ENCODE results near the gene RPL29.

RPL29 gene

DNA sequence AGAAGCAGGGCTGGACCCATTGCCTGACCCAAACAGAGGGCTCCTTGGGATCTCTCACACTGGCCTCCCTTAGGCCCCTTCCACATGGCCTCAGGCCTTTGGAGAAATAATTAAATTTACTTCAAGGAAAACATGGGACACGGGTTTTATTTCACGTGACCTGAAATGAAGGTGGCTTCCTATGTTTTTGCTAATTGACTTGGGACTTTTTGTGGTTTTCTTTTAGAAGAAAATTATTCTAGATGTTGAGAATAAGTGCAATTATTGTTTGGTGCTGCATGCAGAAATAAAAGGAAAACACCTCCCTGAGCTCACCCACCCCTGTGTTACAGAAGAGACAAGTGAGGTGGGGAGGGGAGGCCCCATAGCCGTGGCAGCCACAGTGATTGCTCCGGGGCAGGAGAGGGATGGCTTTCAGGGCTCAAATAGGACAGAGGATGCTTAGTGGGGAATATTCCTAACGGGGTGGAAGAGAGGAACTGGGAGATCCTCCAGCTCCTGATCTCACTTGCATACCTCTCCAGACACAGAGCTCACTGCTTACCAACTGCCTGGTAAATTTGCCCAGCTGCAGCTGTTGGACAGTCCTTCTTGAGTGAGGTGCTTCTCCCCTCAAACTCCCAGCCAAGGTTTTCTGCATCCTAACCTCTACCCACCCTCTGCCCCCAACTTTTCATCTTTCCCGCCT lies 29.2 kb upstream of the RPL29 start:
- no peak for DNase-seq

DNA sequence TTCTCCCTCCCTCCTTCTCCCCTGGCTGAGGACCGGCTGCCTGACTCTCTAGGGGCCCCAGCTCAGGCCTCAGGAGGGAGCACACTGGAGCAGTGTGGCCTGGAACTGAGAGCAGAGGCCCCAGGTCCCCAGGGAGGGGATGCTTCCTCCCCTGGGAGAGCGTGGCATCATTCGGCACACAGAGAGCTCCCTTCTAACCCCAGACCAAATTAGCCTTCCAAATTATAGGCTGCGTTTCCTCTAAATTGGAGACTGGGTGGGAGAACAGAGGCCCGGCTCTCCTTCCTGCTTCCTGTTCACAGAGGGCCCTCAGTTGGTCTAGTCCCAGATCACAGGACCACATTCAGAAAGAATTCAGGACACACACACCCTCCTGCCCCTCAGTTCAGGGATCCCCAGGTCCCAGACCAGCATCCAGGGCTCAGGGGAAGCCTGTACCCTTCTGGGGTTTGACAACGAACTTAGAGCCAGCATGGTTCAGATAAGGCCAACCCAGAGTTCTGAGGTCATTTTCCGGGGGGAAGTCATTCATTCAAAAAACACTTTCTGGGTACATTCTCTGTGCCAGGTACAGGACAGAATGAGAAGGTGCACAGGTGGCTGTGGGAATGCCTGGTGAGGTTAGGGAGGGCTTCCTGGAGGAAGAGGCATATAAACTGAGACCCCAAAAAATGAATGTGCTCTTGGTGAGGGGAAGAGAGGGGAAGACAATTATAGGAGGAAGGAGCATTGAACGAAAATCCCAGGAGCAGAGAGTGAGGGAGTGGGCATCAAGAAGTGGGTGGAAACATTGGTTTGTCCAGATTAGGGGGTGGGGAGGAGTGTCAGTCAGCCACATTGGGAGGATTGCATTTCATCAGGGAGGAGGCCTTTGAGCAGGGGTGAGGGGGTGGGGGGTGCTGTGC lies 28.4 kb upstream of the RPL29 start:
- DNase-seq, result no peak

DNA sequence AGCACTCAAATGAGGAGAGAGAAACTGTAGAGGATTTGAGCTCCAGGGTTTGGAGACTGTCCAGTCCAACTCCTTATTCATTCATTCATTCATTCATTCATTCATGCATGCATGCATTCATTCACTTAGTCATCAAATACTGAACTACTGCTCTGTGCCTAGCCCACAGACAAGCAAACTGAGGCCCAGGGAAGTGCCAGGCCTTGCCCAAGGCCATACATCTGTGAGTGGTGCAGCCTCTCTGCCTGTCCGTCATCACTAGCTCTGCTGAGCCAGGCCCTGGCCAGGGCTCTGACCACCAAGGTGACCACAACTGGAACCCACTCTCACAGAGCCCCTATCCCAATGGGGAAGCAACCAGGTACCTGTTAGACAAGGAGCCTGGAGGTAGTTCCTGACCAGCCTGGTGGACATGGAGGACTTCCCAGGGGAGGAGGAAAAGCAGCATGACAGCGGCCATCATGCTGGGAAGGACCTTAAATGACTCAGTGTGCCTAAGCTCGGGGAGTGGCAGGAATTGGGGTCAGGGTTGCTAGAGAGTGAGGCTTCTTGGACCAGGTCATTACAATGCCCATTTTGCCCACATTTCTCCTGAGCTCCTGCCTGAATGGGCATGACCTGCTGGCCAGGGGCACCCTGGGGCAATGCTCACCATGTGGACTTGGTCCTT lies 27.5 kb upstream of the RPL29 start:
- no peak for DNase-seq

DNA sequence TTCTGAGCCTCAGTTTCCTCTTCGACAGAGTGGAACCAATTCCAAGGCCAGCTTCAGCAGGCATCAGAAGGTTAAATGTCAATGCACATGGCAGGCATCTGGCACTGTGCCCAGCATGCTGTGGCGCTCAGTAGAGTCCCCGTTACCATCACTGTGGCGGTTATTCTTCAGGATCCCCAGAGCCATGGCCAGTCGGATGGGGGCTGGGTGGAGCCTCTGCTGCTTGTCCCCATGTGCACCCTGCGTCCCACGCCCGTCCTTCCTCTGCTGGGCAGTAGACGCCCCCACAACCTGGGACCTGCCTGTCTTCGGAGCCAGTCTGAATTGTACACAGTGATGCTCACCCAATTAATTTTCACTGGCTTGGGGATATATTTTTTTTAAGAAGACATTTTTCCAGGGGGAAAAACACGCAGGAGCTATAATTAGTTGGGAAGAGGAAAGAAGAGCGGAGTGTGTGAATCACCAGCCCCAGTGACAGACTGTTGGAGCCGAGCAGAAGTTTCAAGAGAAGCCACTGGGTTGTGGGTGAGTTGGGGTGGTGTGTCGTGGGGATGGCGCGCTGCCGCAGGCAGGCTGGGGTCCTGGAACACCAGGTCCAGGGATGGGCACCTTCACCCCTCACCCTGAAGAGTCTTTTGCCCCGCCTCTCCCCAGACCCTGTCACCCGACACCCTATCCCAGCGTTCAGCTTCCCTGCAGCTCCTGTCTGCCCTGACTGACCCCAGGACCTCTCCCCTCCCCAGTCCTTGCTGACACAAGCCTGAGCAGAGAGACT lies 26.8 kb upstream of the RPL29 start:
- DNase-seq, result peak; percentile 25

DNA sequence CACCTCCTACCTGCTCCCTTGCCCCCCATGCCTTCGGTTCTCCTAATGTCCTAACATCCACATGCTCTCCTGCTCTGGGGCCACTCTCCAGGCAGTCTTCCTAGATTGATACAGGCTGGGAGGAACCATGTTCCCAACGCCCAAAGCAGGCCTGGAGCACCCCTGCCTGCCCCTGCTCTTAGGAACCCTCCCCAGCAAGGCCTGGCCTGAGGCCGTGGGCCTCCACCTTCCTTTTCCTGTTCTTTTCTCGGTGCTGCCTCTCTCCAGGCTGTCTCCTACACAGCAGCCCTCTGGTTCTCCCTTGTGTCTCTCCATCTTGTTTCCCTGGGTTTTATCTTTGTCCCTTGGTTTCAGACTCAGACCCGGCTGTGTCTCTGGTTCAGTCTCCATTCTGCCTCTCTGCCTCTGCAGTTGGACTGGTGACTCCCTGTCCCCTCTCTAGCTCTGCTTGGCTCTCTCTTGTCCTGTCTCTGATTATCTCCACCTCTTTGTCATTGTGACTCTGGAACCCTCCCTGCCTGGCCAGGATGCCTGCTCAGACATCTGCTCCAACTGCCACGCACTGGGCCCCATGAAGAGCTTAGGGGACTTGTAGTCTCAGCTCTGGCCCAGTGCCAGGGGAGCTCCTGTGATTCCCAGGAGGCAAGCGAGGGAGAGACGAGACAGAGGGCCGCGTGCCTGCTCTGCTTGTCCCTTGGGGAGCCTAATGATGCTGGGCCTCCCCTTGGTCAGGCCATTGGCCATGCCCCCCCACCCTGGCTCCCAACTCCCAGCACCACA lies 26.0 kb upstream of the RPL29 start:
- DNase-seq, result no peak

DNA sequence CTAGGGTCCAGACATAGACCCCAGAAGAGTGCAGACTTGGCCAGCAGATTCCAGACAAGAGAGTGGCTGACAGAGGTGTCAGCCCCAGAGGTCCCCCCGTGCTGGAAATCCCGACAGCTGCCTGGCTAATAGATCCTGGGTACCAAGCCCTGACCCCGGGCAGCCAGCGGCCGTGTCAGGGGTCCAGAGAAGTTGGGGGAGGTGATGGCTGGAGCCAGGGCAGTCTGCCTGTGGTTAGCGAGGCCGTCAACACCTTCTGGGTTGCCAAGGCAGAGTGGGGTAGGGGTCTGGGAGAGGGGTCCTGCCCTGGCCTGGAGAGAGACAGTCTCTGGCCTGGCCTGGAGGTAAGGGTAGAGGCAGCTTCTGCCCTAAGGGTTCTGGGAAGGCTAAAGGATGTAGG lies 25.1 kb upstream of the RPL29 start:
- no peak for DNase-seq

DNA sequence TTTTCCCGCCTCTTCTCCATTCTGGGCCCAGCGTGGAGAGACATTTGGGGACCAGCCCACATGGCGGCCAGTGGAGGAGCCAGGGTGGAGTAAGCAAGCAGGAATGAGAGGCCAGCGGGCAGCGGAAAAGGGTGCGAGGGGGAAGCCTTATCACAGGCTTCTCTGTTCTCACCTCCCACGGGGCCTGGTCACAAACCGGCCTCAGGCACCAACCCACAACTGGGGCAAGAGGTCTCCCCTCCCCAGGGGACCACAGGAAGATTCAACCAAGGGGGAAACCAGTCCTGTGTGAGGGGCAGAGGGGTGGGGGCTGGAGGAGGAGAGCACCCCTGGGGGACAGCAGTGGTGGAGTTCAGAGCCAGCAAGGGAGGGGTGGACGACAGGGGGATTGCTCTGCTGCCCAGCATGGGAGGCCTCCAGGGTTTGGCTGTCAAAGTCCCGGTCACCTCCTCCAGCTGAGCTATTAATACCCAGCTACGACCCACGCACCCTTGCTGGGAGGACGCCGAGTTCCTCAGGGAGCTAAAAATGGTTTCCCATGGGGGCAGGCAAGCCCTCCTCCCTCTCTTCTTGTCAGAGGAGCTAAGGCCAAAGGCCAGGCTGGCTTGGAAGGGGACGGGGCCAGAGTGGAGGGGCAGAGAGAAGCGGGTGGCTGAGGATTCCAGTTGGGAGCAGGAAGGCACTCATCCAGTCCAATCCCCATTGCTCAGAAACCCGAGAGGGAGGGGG lies 23.8 kb upstream of the RPL29 start:
- DNase-seq, result no peak

DNA sequence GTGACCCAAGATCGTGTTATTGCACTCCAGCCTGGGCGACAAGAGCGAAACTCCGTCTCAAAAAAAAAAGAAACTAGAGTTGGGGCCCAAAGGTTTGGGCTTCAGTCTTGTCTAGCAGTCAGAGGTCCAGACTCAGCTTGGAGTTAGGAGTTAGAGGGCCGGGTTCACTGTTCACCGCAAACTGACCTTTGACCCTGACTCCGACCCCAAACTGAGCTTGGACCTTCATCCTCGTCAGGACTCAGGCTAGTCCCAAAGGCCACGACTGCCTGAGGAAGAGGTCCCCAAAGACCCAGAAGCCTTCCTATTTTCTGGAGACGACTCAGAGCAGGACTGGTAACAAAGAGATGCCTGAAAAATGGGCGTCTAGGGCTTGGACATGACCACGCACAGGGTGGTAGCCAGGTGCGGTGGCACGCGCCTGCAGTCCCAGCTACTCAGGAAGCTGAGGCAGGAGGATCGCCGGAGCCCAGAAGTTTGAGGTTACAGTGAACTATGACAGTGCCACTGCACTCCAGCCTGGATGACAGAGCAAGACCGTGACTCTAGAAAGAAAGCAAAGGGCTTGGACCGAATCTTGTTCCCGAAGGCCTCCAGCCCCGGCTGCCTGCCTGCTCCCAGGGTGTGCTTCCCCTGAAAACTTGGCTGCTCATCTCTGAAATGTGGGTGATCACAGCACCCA lies 22.8 kb upstream of the RPL29 start:
- no peak for DNase-seq

DNA sequence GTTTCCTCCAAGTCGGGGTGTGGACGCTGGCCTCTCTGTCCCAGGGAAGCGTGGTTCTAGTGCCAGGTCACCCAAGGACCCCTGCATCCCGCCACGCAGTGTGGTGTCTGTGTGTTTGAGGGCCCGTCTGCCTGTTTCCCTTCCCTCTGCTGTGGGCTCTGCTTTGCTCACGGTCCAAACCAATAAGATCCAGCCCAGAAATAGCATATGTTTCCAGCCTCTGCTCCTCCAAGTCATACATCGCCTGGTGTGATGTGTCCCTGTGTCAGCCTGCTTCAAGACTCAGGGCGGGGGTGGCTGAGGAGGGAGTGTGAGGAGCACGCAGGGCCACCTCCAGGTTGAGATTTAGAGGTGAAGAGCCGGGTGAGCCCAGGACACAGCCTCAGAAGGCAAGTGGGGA lies 21.9 kb upstream of the RPL29 start:
- no peak for DNase-seq

DNA sequence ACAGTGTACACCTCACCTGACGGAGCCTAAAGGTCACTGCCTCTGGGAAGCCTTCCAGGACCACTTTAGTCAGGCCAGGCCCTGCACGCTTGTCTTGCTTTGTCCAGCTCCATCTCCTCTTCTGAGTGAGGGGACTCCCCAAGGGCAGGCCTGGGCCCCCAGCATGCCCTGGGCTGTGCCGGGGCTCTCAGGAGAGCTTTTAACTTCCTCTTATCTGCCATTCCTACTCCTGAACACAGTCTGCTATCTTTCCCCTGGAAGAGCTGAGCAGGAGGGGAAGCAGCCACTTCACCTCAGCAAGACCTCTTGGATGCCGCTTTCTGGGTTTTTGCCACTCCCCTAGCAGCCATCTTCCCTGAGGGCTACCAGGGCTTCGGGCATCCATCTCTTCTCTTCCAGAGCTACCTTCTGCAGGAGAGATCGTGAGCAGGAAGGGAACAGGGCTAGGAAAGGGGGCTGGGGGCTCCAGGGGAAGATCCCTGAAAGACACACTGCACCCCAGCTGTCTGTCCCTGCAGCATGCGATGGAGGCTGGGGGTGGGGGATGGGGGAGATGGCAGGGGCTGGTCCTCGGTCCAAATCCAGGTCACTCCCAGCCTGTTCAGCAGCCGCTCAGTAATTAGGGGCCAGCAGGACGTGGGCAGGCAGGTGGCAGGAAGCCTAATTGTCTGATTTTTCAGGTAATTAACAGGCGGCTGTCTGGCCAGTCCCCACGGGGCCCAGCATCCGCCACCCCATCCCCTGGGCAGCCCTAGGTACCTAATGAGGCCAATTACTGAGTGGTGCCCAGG lies 19.9 kb upstream of the RPL29 start:
- DNase-seq, result no peak

DNA sequence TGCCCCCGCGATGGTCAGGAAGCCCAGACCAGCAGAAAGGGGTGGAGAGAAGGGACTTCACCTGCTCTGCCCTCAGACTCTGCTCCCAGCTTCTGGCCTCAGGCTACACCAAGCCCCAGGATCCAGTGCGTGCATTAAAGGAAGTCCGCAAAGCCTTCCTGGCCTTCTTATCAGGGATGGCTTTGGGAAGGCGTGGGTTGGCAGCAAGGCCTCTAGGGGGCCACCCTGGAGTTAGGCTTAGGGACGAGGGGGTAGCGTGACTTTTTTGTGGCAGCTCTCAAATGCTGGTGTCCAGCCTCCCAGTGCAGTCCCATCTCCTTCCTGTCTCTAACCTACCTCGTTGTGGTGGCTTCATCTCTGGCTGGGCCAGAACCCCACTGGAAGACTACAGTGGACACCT lies 18.9 kb upstream of the RPL29 start:
- DNase-seq, result peak; percentile 62

DNA sequence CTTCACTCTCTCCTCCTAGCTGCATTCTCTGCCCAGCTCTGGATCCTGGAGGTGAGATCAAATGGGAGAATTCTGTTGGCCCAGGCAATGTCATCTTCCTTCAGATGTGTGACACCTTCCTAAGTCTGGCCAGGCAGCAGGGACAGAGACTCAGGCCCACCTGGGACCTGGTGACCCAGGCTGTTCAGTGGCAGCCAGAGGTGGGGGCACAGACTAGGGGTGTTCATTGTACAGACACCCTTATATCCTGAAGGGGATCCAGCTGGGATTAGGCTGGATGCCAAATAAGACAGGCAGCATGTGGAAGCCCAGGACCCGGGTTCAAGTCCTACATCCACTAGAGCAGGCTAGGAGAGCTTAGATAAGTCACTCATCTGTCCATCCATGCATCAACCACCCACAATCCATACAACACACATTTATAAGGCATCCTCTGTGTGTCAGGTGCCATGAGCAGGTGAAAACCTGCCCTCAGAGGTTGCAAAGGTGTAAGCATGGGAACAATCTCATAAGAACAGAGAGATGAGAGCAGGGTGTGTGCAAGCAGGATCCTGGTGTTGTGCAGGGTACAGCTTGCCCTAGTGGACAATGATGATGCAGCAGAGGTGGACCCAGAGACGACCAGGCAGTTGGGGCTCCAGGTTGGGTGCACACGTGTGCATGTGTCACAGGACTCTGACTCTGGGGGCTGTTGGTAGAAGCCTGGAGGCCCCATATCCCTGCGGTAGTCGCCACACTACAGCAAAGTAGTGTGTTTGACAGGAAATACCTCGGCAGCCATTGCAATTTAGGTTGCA lies 18.3 kb upstream of the RPL29 start:
- no peak for DNase-seq

DNA sequence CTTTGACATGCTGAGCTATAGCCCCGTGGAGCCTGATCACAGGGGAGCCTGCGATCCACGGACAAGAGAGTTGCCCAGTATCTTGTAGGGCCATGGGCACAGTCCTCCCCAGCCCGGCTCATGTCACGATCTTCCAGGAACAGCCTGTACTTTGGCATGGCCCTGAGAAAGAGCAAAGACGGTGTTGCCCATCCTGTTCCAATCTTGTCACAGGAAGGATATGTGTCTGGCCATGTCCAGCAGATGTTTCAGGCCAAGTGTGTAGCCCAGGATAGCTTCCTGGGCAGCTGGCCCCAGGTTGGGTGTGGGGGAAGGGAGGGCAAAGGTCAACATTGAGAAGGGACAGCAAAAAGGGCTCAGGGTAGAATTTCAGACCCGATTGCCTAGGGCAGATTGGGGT lies 17.0 kb upstream of the RPL29 start:
- no peak for DNase-seq

DNA sequence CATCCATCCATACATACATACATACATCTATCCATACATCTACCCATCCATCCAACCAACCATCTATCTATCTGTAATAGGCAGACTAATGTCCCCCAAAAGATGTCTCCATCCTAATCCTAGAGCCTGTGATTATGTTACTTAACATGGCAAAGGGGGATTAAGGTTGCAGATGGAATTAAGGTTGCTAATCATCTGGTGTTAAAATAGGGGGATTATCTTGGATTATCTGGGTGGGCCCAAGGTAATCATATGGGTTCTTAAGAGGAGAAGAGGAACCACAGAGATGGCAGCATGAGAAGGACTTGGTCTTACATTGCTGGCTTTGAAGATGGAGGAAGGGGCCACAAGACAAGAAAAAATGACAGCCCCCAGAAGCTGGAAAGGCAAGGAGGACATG lies 14.7 kb upstream of the RPL29 start:
- no peak for DNase-seq

DNA sequence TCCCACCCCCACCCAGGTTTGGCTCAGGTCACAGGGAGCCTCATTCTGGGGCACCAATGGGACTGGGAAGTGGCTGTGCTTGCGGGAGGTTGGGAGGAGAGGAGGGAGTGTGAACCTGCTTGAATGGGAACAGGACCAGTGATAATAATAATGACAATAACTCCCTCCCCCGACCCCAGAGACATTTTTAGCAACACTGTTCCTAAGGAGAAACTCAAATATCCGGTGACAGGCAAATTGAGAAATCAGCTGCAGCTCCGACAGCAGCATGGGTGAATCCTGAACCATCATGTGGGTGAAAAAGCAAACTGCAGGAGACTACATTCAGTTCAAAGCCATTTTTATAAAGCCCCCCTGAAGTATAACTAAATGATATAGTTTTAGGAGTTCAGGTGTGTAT lies 11.6 kb upstream of the RPL29 start:
- DNase-seq, result no peak

DNA sequence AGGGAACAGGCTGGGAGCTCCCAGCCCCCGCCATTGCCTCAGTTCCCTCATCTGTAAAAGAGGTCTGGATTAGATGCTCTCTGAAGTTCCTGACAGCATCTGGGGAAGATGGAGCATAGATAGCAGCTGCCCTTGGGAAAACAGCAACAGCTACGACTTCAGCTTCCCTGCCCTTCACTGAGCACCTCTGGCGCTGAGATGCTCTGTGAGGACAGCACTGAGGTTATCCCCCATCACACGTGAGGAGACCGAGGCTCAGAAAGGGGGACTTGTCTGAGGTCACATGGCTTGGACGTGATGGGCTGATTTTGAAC lies 11.1 kb upstream of the RPL29 start:
- DNase-seq, result no peak

DNA sequence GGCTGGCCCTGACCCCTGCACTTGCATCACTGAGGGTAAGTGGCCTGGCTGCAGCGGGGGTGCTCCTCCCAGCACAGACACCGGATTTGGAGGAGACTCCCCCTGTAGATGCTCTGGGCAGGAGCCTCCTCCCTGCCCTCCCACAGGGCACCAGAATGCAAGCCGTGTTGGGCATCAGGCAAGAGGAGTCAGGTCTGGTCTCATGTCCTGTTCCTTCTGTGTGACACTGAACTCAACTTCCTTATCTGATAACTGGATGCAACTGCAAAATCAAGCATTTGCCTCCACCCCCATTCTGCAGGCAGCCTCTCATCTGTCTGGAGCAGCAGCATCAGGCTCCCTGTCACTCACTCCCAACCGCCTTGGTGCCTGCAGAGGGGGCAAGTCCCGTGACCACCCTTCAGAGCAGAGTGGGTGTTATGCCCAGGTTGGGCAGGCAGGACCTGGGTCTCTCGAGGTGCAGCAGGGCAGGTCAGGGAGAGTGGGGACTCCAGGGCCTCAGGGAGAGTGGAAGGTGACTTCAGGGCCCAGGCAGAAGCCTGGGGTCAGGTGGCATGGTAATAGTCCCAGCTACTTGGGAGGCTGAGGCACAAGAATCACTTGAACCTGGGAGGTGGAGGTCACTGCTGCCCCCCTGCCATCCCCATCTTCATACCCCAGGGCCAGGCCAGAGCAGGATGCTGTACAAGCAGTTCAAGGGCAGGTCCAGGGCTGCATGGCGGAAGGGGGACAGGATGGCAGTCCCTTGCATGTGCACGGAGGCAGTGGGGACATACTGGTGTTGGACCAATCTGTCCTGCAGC lies 10.5 kb upstream of the RPL29 start:
- peak; percentile 73 for DNase-seq

DNA sequence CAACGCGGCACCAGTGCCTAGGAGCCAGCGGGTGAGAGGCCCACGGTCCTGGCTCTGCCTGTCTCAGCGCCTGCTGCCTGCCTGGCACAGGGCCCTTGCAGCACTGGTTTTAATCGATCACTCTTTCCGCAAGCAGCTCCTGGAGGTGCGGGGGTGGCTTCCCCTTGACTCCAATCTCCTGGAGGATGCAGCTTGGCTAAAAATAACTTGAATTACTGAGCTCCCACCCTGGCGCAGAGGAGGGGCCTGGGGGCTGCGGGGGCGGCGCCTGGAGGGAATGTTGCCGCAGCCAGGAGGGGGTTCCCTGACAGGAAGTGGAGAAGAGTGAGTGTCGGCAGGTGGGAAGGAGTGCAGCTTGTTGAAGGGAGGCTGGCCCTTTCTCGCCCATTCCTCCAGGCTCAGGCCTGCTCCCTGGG lies 9.9 kb upstream of the RPL29 start:
- no peak for DNase-seq

Data from hematopoietic multipotent progenitor cell treated with erythropoietin and hydrocortisone succinate and interleukin-3 and kit ligand, for 4 days (in vitro differentiated cells).